Right ventricle myocardium inferior (tissue), 1 donor: Measurements from ENCODE around the gene CHAMP1. TPM values are rescaled to one million over a fixed set of nuclear protein-coding genes. Genes with fewer than 3 reads are reported as not detected.
A peak's percentile ranks its signal among the peaks of the same experiment; 100 is the strongest.

ENCODE experiments used
- ATAC-seq: fragments of 200-7000 bp; cut with Tn5 transposase; one replicate; pipeline ENCODE4 v1.9.1; 2020; ENCODE audit warnings: mild to moderate bottlenecking, moderate library complexity
- DNase-seq: peaks from one replicate; pipeline ENCODE4 v3.0.0; 2021; ENCODE audit errors: missing footprints
- intact Hi-C: fragments of 100-400 bp; cut with DNase I; formaldehyde crosslinking; loops from one replicate; pipeline ENCODE4 v1.11.0; 2022
- long read RNA-seq: library from polyadenylated mRNA; unstranded; transcript quantifications from one replicate; pipeline ENCODE4 v2.0.0, GENCODE V29; 2021
- total RNA-seq: library from RNA; stranded (reverse); fragmentation: NEBNext Ultra II Directional; extraction: Animal tissue kit (Norgen Biotek cat#: 25700); gene quantifications from one replicate; pipeline ENCODE4 v1.2.1, GENCODE V29; 2021
- donor health status: DM: no; HTN: yes; CAD: no; lungs with severe emphysema.

The CHAMP1 gene
- 7.7 TPM for total RNA-seq
- long read RNA-seq, result 0 reads

- intact Hi-C loops, result loop anchor here (2.0 kb wide), 1 partner anchor 33 kb away; the partner anchor contains the start of gene UPF3A
- ATAC-seq (peak; percentile 96), DNase-seq (peak; percentile 99)
These were observed at the start of gene CHAMP1 for GRCh38 chr13:114314074-114314912. CHAMP1 (plus strand) TSS chr13:114314503; CDS start chr13:114323843, 9,340 bp downstream.

- DNase-seq (no peak), ATAC-seq (no peak)
- intact Hi-C loops, result no loop called here
These were observed 49.3 kb upstream of the CHAMP1 start for GRCh38 chr13:114264886-114265611.

- intact Hi-C loops, result no loop called here
- no peak for ATAC-seq
- no peak for DNase-seq
These were observed 48.1 kb upstream of the CHAMP1 start for GRCh38 chr13:114266241-114266640.

- ATAC-seq (no peak), DNase-seq (no peak)
- intact Hi-C loops, result no loop called here
These were observed 45.7 kb upstream of the CHAMP1 start for GRCh38 chr13:114268344-114269280.

- intact Hi-C loops, result no loop called here
- ATAC-seq, result no peak
- DNase-seq, result no peak
These were observed 45.0 kb upstream of the CHAMP1 start for GRCh38 chr13:114269281-114269770.

- DNase-seq, result no peak
- intact Hi-C loops, result no loop called here
- no peak for ATAC-seq
These were observed 41.3 kb upstream of the CHAMP1 start for GRCh38 chr13:114272977-114273376.

- no peak for DNase-seq
- ATAC-seq, result no peak
- intact Hi-C loops, result no loop called here
These were observed 39.0 kb upstream of the CHAMP1 start for GRCh38 chr13:114275304-114275703.

GRCh38 chr13:114279146-114279545, 35.2 kb upstream of the CHAMP1 start:
- DNase-seq (no peak), ATAC-seq (no peak)
- intact Hi-C loops, result no loop called here

GRCh38 chr13:114279758-114280355, 34.4 kb upstream of the CHAMP1 start:
- DNase-seq (no peak), ATAC-seq (no peak)
- intact Hi-C loops, result loop anchor here (2.0 kb wide), 2 partner anchors 35 to 45 kb away; partner anchors contain the start of genes CDC16 and CHAMP1

- DNase-seq (peak; percentile 93), ATAC-seq (peak; percentile 95)
- intact Hi-C loops, result loop anchor here (2.0 kb wide), 2 partner anchors 33 to 47 kb away; partner anchors contain the start of genes CDC16 and CHAMP1
These were observed 32.8 kb upstream of the CHAMP1 start, which contains the start of gene UPF3A for GRCh38 chr13:114281351-114282040. UPF3A (plus strand) TSS chr13:114281601; CDS start chr13:114281640, 39 bp downstream.

- DNase-seq (peak; percentile 86), ATAC-seq (peak; percentile 66)
- intact Hi-C loops, result no loop called here
These were observed 32.1 kb upstream of the CHAMP1 start for GRCh38 chr13:114282041-114282670.

- ATAC-seq, result no peak
- intact Hi-C loops, result no loop called here
- DNase-seq, result no peak
These were observed 30.7 kb upstream of the CHAMP1 start for GRCh38 chr13:114283576-114283975.

- intact Hi-C loops, result no loop called here
- no peak for DNase-seq
- no peak for ATAC-seq
These were observed 29.6 kb upstream of the CHAMP1 start for GRCh38 chr13:114284680-114285079.

GRCh38 chr13:114285166-114285808, 29.0 kb upstream of the CHAMP1 start:
- intact Hi-C loops, result no loop called here
- DNase-seq, result no peak
- ATAC-seq, result no peak

- DNase-seq (no peak), ATAC-seq (no peak)
- intact Hi-C loops, result no loop called here
These were observed 27.5 kb upstream of the CHAMP1 start for GRCh38 chr13:114286808-114287207.

- ATAC-seq, result no peak
- intact Hi-C loops, result no loop called here
- no peak for DNase-seq
These were observed 26.1 kb upstream of the CHAMP1 start for GRCh38 chr13:114288157-114288591.

GRCh38 chr13:114296448-114296847, 17.9 kb upstream of the CHAMP1 start:
- ATAC-seq, result no peak
- intact Hi-C loops, result no loop called here
- no peak for DNase-seq
